Testis (tissue), 2 donors: ENCODE data around the gene DIO3.

Source experiments
- CTCF ChIP-seq, 3 experiments: fragments of 450-650 bp in 2 of 3; fragments of 200-600 bp in 1 of 3; sonication (generic) in 1 of 3; IDR thresholded peaks; one replicate each; pipeline ENCODE4 v1.5.1; 2016 to 2019; ENCODE audit warnings: antibody characterized with exemption in 3 of 3, mild to moderate bottlenecking in 2 of 3, moderate library complexity in 1 of 3
- POLR2A ChIP-seq: fragments of 450-650 bp; IDR thresholded peaks from one replicate; pipeline ENCODE4 v1.6.1; 2017; ENCODE audit warnings: antibody characterized with exemption, mild to moderate bottlenecking, moderate library complexity

DNA sequence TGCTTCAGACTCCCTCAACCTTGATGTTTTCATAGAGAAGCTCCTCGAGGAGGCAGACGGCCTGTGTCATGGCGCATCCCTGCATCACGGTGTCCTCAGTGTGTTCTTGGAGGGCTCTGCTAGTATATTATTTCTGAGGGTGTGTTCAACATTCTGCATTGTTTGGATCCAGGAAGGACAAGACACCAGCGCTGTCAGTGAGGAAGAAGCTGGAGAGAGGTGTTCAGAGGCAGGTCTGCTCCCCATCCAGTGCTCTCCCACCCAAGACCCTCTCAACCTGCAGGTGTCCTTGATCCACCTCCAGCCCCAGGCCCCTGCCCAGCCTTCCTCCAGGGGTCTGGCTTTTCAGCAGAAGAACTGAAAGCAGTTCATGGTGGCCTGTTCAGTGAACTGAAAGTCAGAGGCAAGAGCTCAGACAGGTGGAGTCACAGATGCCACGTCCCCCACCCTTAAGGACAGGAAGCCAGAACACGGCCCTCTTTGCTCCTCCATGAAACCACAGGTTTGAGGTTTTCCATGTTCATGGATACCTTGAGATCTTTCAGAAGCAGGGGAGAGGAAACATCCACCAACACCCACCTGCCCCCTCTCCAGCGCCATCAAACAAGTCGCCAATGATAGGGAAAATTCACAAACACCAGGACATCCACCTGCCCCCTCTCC lies 37.4 kb downstream of the DIO3 start:
- TF ChIP-seq CTCF (IDR thresholded peaks at IDR 0.05): no peak
- TF ChIP-seq POLR2A: no peak
